Activated CD4-positive, alpha-beta memory T cell treated with anti-CD3 and anti-CD28 coated beads, Interleukin-2, amount 10 ng/mL, durations not matched to agents 7 days and 5 days (primary cell): ENCODE measurements around the gene BPHL. TPM values are rescaled to one million over a fixed set of nuclear protein-coding genes. Genes with fewer than 3 reads are reported as not detected.
"Not testable (repeated sequence)": the region's sequence is repeated elsewhere in the genome, so short reads cannot be mapped to it uniquely, and the experiment has no call there.

Experiments used
- CTCF ChIA-PET: fragments of 350-600 bp; sonication (Branson Sonifier 250); formaldehyde crosslinking; loops from one replicate; lab custom pipeline; 2021; ENCODE audit warnings: antibody characterized with exemption, inconsistent platforms; lab: Charles Lee
- POLR2A ChIA-PET: fragments of 350-600 bp; sonication (Branson Sonifier 250); formaldehyde crosslinking; loops from one replicate; lab custom pipeline; 2021; ENCODE audit warnings: antibody characterized with exemption; lab: Charles Lee
- DNase-seq: peaks from one replicate; pipeline ENCODE4 v3.0.0-alpha.2; 2020
- H3K27ac Mint-ChIP-seq: one replicate; pipeline ENCODE4 v1.8.0; 2021; ENCODE audit warnings: mild to moderate bottlenecking, mixed read lengths
- H3K27me3 Mint-ChIP-seq: one replicate; pipeline ENCODE4 v1.8.0; 2021; ENCODE audit warnings: mixed read lengths
- H3K36me3 Mint-ChIP-seq: one replicate; pipeline ENCODE4 v1.8.0; 2021; ENCODE audit warnings: low read depth, mixed read lengths
- H3K4me1 Mint-ChIP-seq: one replicate; pipeline ENCODE4 v1.8.0; 2021; ENCODE audit warnings: mixed read lengths
- H3K4me3 Mint-ChIP-seq: one replicate; pipeline ENCODE4 v1.8.0; 2021; ENCODE audit warnings: mild to moderate bottlenecking, mixed read lengths
- H3K9me3 Mint-ChIP-seq: one replicate; pipeline ENCODE4 v1.8.0; 2021; ENCODE audit warnings: mixed read lengths
- total RNA-seq, 2 experiments: library from RNA; stranded (reverse); gene quantifications; one replicate each; pipeline ENCODE4 v1.2.3, GENCODE V29; 2021

BPHL gene
- total RNA-seq, 2 experiments from 2014 or later = 7.3 to 9.2 TPM

- POLR2A ChIA-PET = interaction anchor here (0.6 to 1.3 kb wide), 3 partner anchors 14 to 95 kb away, joined by 3 to 5 read pairs (median 3); partner anchors contain the start of gene RIPK1
- peak overlapping the region; percentile 62 for H3K27ac Mint-ChIP-seq
These were observed 44.2 kb downstream of the BPHL start for GRCh38 chr6:3162565-3163247.

GRCh38 chr6:3163248-3163594 is 44.7 kb downstream of the BPHL start:
- H3K9me3 Mint-ChIP-seq = no peaks in the 10 kb centered on the region
- peak overlapping the region; percentile 75 for H3K4me3 Mint-ChIP-seq
- POLR2A ChIA-PET = interaction anchor here (0.6 to 1.3 kb wide), 4 partner anchors 13 to 96 kb away, joined by 3 to 5 read pairs (median 3); partner anchors contain the start of gene RIPK1
- DNase-seq = no peak
- CTCF ChIA-PET = no interaction called here
- H3K36me3 Mint-ChIP-seq = peaks cover 4% of the 10 kb centered on the region
- H3K4me1 Mint-ChIP-seq = peaks cover 30% of the 10 kb centered on the region
- peaks cover 49% of the 10 kb centered on the region for H3K27me3 Mint-ChIP-seq
- peak overlapping the region; percentile 62 for H3K27ac Mint-ChIP-seq

More at GRCh38 chr6:3162565-3163247, 44.2 kb downstream of the BPHL start:
- Mint-ChIP-seq H3K27me3 (peaks cover 50% of the 10 kb centered on the region), H3K4me1 (peaks cover 32% of the 10 kb centered on the region), H3K36me3 (peaks cover 4% of the 10 kb centered on the region), H3K4me3 (peak overlapping the region; percentile 75), H3K9me3 (no peaks in the 10 kb centered on the region)
- CTCF ChIA-PET = interaction anchor here (0.6 to 1.2 kb wide), 3 partner anchors 41 to 334 kb away, joined by 3 to 5 read pairs (median 3); no protein-coding TSS in a partner anchor
- peak; percentile 56 for DNase-seq

- POLR2A ChIA-PET = no interaction called here
- H3K27me3 Mint-ChIP-seq = peaks cover 40% of the 10 kb centered on the region
- peaks cover 4% of the 10 kb centered on the region for H3K36me3 Mint-ChIP-seq
- CTCF ChIA-PET = no interaction called here
- peaks cover 28% of the 10 kb centered on the region for H3K4me1 Mint-ChIP-seq
- H3K27ac Mint-ChIP-seq = no peak overlapping the region
- no peak for DNase-seq
- no peaks in the 10 kb centered on the region for H3K9me3 Mint-ChIP-seq
- no peak overlapping the region for H3K4me3 Mint-ChIP-seq
These were observed 45.9 kb downstream of the BPHL start for GRCh38 chr6:3164388-3164787.

- peaks cover 28% of the 10 kb centered on the region for H3K27me3 Mint-ChIP-seq
- ChIA-PET CTCF (interaction anchor here (0.8 to 1.2 kb wide), 4 partner anchors 9 to 86 kb away, joined by 3 to 8 read pairs (median 4); partner anchors contain the start of gene TUBB2A), POLR2A (interaction anchor here (1.5 kb wide), 1 partner anchor 9 kb away, joined by 4 read pairs; the partner anchor contains the start of gene TUBB2A)
- H3K27ac Mint-ChIP-seq = no peak overlapping the region
- H3K4me3 Mint-ChIP-seq = no peak overlapping the region
- H3K4me1 Mint-ChIP-seq = peaks cover 16% of the 10 kb centered on the region
- H3K9me3 Mint-ChIP-seq = no peaks in the 10 kb centered on the region
- DNase-seq = no peak
- no peaks in the 10 kb centered on the region for H3K36me3 Mint-ChIP-seq
These were observed 47.4 kb downstream of the BPHL start for GRCh38 chr6:3165631-3166534.

- not testable (repeated sequence) for H3K9me3 Mint-ChIP-seq, H3K36me3 Mint-ChIP-seq, DNase-seq, H3K4me3 Mint-ChIP-seq, H3K27ac Mint-ChIP-seq
- Mint-ChIP-seq H3K27me3 (peaks cover 24% of the 10 kb centered on the region), H3K4me1 (peaks cover 16% of the 10 kb centered on the region)
- ChIA-PET CTCF (interaction anchor here (1.0 kb wide), 1 partner anchor 18 kb away, joined by 3 read pairs; no protein-coding TSS in a partner anchor), POLR2A (interaction anchor here (1.5 kb wide), 1 partner anchor 9 kb away, joined by 4 read pairs; the partner anchor contains the start of gene TUBB2A)
These were observed 48.2 kb downstream of the BPHL start for GRCh38 chr6:3166535-3167225.

GRCh38 chr6:3168046-3168445 is 49.5 kb downstream of the BPHL start:
- POLR2A ChIA-PET, H3K4me3 Mint-ChIP-seq, CTCF ChIA-PET: not testable (repeated sequence)

GRCh38 chr6:3170676-3171075 is 52.2 kb downstream of the BPHL start:
- CTCF ChIA-PET = not testable (repeated sequence)

More at GRCh38 chr6:3168046-3168445, 49.5 kb downstream of the BPHL start:
- not testable (repeated sequence) for H3K9me3 Mint-ChIP-seq, H3K27ac Mint-ChIP-seq, H3K36me3 Mint-ChIP-seq, H3K4me1 Mint-ChIP-seq, DNase-seq
- H3K27me3 Mint-ChIP-seq = peaks cover 16% of the 10 kb centered on the region

GRCh38 chr6:3171313-3172175 is 53.0 kb downstream of the BPHL start:
- H3K9me3 Mint-ChIP-seq, H3K36me3 Mint-ChIP-seq, H3K4me1 Mint-ChIP-seq, DNase-seq, CTCF ChIA-PET, H3K4me3 Mint-ChIP-seq, H3K27ac Mint-ChIP-seq, POLR2A ChIA-PET, H3K27me3 Mint-ChIP-seq: not testable (repeated sequence)

More at GRCh38 chr6:3170676-3171075, 52.2 kb downstream of the BPHL start:
- H3K27ac Mint-ChIP-seq, H3K36me3 Mint-ChIP-seq, H3K4me1 Mint-ChIP-seq, H3K4me3 Mint-ChIP-seq, DNase-seq, POLR2A ChIA-PET, H3K9me3 Mint-ChIP-seq: not testable (repeated sequence)
- H3K27me3 Mint-ChIP-seq = peaks cover 10% of the 10 kb centered on the region

- H3K27me3 Mint-ChIP-seq, H3K4me3 Mint-ChIP-seq, DNase-seq, H3K36me3 Mint-ChIP-seq, H3K9me3 Mint-ChIP-seq, H3K4me1 Mint-ChIP-seq, CTCF ChIA-PET, POLR2A ChIA-PET, H3K27ac Mint-ChIP-seq: not testable (repeated sequence)
These were observed 54.3 kb downstream of the BPHL start for GRCh38 chr6:3172789-3173188.

GRCh38 chr6:3173636-3174089 is 55.2 kb downstream of the BPHL start:
- DNase-seq, CTCF ChIA-PET, H3K27ac Mint-ChIP-seq, POLR2A ChIA-PET, H3K27me3 Mint-ChIP-seq, H3K36me3 Mint-ChIP-seq, H3K9me3 Mint-ChIP-seq, H3K4me3 Mint-ChIP-seq, H3K4me1 Mint-ChIP-seq: not testable (repeated sequence)

GRCh38 chr6:3175715-3176402 is 57.3 kb downstream of the BPHL start:
- peaks cover 7% of the 10 kb centered on the region for H3K4me1 Mint-ChIP-seq
- no peak overlapping the region for H3K4me3 Mint-ChIP-seq
- ChIA-PET POLR2A (interaction anchor here (1.2 kb wide), 1 partner anchor 13 kb away, joined by 3 read pairs; no protein-coding TSS in a partner anchor), CTCF (interaction anchor here (0.5 to 1.7 kb wide), 2 partner anchors 49 to 75 kb away, joined by 4 to 5 read pairs; no protein-coding TSS in a partner anchor)
- H3K36me3 Mint-ChIP-seq = no peaks in the 10 kb centered on the region
- H3K9me3 Mint-ChIP-seq = no peaks in the 10 kb centered on the region
- no peak overlapping the region for H3K27ac Mint-ChIP-seq
- no peaks in the 10 kb centered on the region for H3K27me3 Mint-ChIP-seq
- no peak for DNase-seq
